Hematopoietic multipotent progenitor cell (in vitro differentiated cells): Measurements from ENCODE around the gene RASL11A. TPM values are rescaled to one million over a fixed set of nuclear protein-coding genes. Genes with fewer than 3 reads are reported as not detected.
"Not testable (repeated sequence)": the region's sequence is repeated elsewhere in the genome, so short reads cannot be mapped to it uniquely, and the experiment has no call there.

Source experiments
- DNase-seq, 3 donors: peaks; one replicate each; pipeline ENCODE4 v3.0.0-alpha.2; 2011 to 2015; ENCODE audit warnings: low read depth in 2 of 3, low spot score in 2 of 3
- total RNA-seq: library from RNA; depleted of rRNA; stranded (reverse); fragments of >200 nt; gene quantifications from one replicate; pipeline ENCODE4 v1.2.3, GENCODE V29; 2012

The RASL11A gene
- total RNA-seq, 1 donor: 3.8 TPM

GRCh38 chr13:27266917-27267316 lies 3.7 kb upstream of the RASL11A start:
- DNase-seq: no peak

- no peak for DNase-seq
Measured at GRCh38 chr13:27267596-27267995, 3.0 kb upstream of the RASL11A start.

- no peak for DNase-seq
Measured at GRCh38 chr13:27269114-27269665, 1.4 kb upstream of the RASL11A start.

- no peak for DNase-seq
Measured at GRCh38 chr13:27271570-27272096, 1.0 kb downstream of the RASL11A start.

- no peak for DNase-seq
Measured at GRCh38 chr13:27273658-27274425, 3.2 kb downstream of the RASL11A start.

GRCh38 chr13:27274631-27275030 lies 4.0 kb downstream of the RASL11A start:
- DNase-seq: no peak

GRCh38 chr13:27276188-27276587 lies 5.6 kb downstream of the RASL11A start:
- DNase-seq: no peak

- no peak for DNase-seq
Measured at GRCh38 chr13:27279506-27279905, 8.9 kb downstream of the RASL11A start.

- DNase-seq: peak in 1 of 3 donors; percentile 12
Measured at GRCh38 chr13:27280009-27280656, 9.5 kb downstream of the RASL11A start.

- no peak for DNase-seq
Measured at GRCh38 chr13:27280841-27281240, 10.2 kb downstream of the RASL11A start.

GRCh38 chr13:27281420-27281819 lies 10.8 kb downstream of the RASL11A start:
- DNase-seq: peak in 1 of 3 donors; percentile 20

GRCh38 chr13:27283906-27284493 lies 13.4 kb downstream of the RASL11A start:
- DNase-seq: peak in 2 of 3 donors; percentile 41 to 60

GRCh38 chr13:27288392-27288791 lies 17.8 kb downstream of the RASL11A start:
- DNase-seq: no peak

- DNase-seq: no peak
Measured at GRCh38 chr13:27289011-27289665, 18.5 kb downstream of the RASL11A start.

GRCh38 chr13:27290715-27291114 lies 20.1 kb downstream of the RASL11A start:
- no peak for DNase-seq

GRCh38 chr13:27291967-27292366 lies 21.3 kb downstream of the RASL11A start:
- DNase-seq: not testable (repeated sequence)

GRCh38 chr13:27293076-27293691 lies 22.6 kb downstream of the RASL11A start:
- DNase-seq: no peak

- peak in 1 of 3 donors; percentile 42 for DNase-seq
Measured at GRCh38 chr13:27293873-27294515, 23.4 kb downstream of the RASL11A start.

GRCh38 chr13:27295096-27295495 lies 24.5 kb downstream of the RASL11A start:
- DNase-seq: no peak

GRCh38 chr13:27295660-27296059 lies 25.0 kb downstream of the RASL11A start:
- DNase-seq: no peak
